Upper lobe of left lung (tissue), 4 donors: ENCODE results near the gene PSTPIP2.

Experiments used
- POLR2A ChIP-seq, 4 donors: fragments of 450-650 bp; IDR thresholded peaks; one replicate each; pipeline ENCODE4 v1.5.1; 2016 to 2017; ENCODE audit warnings: antibody characterized with exemption in 4 of 4, mild to moderate bottlenecking in 2 of 4
- TF ChIP-seq, protein P1 (sequence below), 6 experiments: fragments of 450-650 bp in 4 of 6; fragments of 200-600 bp in 2 of 6; sonication (generic) in 2 of 6; IDR thresholded peaks; one replicate each; pipeline ENCODE4 v1.5.1; 2016 to 2019; ENCODE audit warnings: antibody characterized with exemption in 6 of 6

DNA sequence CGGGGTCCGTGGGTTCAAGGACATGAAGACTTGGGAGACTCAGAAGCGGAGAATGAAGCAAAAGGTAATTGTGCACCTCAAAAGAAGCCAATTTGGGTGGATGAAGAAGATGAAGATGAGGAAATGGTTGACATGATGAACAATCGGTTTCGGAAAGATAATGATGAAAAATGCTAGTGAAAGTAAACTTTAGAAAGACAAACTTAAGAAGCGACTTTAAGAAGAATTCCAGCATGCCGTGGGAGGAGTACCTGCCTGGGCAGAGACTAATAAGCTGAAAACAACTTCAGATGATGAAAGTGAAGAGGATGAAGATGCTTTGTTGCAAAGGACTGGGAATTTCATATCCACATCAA, 43.5 kb downstream of the PSTPIP2 start:
- TF ChIP-seq POLR2A (IDR thresholded peaks at IDR 0.05): no peak
- TF ChIP-seq, protein P1, sequence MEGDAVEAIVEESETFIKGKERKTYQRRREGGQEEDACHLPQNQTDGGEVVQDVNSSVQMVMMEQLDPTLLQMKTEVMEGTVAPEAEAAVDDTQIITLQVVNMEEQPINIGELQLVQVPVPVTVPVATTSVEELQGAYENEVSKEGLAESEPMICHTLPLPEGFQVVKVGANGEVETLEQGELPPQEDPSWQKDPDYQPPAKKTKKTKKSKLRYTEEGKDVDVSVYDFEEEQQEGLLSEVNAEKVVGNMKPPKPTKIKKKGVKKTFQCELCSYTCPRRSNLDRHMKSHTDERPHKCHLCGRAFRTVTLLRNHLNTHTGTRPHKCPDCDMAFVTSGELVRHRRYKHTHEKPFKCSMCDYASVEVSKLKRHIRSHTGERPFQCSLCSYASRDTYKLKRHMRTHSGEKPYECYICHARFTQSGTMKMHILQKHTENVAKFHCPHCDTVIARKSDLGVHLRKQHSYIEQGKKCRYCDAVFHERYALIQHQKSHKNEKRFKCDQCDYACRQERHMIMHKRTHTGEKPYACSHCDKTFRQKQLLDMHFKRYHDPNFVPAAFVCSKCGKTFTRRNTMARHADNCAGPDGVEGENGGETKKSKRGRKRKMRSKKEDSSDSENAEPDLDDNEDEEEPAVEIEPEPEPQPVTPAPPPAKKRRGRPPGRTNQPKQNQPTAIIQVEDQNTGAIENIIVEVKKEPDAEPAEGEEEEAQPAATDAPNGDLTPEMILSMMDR (IDR thresholded peaks at IDR 0.05): no peak
